Inferior parietal cortex (tissue), 1 donor: Measurements from ENCODE around the gene INCA1.

Experiments
- DNase-seq: peaks from one replicate; pipeline ENCODE4 v3.0.0-alpha.2; 2016; ENCODE audit errors: extremely low spot score

Gene INCA1

DNA sequence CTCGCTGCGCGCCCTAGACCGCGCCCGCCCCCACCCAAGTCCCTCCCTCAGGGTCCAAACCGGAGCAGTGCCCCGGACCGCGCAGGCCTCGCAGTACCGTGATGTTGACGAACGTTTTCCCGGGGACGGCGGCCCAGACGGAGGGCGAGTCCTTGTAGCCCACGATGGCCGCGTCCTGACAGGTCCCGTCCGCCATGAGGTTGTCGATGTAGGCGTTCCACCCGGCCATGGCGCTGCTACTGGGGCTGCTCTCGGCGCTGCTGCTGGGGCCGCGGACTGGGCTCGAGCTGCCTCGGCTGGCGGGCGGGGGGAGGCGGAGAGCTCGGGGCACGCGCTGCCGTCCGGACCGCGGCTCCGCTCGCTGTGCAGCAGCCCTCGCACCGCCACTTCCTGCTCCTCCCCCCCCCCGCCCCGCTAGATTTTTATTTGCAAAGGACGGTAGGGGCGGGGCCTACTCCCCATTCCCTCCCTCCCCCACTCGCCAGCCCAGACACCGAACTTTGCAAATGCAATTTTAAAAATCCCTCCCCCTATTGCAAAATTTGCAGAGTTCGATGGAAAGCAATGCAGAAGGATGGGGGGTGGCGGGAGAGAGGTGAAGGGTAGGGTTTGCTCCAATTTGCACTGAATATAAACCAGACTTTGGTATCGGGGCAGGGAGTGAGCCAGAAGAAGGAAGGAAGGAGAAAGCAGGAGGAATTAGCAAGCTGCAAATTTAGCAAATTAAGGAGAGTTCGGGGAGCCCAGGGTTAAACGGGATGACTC, 49.0 kb downstream of the INCA1 start, which contains the start of gene PFN1:
PFN1 (minus strand) TSS at position 365 of the 765 bp plus-strand sequence; CDS start at position 229, 136 bp downstream.
- peak; percentile 78 for DNase-seq

DNA sequence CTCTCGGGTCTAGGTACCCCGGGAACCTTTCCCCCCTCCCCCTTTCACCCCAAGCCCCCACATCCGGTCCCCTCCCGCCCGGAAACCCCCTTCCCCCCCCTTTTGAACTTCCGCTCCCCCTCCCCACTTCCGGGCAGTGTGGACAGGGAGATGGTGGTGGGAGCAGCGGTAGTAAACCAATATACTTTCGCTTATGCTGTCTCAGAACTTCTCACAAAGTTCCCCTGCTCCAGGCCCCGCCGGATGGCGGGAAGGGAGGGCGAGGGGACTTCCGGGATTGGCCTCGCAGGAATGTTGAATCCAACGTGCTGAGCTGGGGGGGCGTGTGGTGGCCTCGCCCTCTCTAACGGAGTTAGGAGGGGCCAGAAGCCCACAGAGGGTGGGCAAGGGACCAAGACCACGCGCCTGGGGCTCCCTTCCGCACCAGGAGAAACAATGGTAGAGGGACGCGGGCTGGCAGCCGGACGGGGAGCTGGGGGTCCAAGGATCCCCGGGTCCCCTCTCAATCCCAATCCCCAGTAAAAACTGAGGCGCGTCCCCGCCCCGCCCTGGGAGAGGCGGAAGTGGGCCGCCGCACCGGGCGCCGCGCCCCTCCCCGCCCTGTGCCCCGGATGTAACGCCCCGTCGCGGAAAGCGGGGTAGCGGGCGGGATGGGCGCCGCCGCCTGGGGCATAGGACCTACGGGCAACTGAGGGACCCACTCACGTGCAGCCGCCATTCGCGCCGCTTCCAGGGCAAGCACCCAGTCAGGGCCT, 49.7 kb downstream of the INCA1 start:
- no peak for DNase-seq

DNA sequence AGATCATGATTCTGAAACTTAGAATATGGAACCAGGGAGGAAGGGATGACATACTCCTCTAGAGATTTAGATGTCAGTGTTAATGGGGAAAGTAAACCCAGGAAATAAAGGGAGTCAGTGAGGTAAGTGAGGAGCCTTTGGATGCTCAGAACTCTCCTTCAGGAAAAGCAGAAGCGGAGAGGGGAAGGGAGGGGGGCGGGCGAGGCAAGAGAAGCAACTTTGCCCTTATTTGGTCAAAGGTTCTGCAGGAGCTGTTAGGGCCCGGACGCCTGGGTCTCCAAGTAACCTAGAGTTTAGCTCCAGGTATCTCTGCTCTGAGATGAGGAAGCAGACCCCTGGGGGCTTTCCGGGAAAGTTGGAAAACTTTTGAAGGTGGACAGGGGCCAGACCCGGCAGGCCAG, 50.3 kb downstream of the INCA1 start:
- DNase-seq, result no peak

DNA sequence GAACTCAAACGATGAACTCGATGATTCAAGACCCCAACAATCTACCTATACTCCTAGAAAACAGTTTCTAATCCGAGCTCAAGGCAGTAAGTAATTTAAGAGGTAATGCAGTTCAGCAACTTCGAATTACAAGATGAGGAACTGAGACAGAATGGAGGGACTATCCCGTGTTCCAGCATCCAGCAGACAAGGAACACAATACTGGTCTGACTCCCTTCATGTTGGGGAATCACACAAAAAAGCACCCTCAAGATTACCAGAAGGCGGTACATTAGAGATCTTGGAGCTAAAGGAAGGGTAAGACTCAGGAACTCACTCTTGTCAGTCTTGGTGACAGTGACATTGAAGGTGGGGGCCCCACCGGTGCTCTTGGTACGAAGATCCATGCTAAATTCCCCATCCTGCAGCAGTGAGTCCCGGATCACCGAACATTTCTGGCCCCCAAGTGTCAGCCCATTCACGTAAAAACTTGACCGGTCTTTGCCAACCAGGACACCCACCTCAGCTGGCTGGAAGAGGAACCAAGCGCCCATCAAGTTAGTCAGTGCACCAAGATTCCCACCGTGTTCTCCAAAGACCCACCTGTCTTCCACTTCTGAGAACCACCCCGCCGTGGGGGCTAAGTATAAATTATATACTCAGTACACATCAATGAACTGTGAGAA, 50.9 kb downstream of the INCA1 start:
- no peak for DNase-seq

DNA sequence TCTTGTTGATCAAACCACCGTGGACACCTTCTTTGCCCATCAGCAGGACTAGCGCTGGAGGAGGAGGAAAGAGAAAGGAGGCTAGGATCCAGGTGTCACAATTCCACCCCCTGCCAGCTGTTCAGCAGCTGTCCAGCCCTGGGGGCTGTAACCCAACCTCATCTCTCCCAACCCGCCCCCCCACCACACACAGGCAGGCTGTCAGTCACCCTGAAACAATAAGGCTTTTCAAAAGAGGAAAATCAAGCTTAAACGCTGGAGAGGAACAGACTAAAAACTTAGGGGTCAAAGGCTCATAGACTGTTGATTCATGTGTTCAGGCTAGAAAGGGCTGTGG, 51.4 kb downstream of the INCA1 start:
- no peak for DNase-seq

DNA sequence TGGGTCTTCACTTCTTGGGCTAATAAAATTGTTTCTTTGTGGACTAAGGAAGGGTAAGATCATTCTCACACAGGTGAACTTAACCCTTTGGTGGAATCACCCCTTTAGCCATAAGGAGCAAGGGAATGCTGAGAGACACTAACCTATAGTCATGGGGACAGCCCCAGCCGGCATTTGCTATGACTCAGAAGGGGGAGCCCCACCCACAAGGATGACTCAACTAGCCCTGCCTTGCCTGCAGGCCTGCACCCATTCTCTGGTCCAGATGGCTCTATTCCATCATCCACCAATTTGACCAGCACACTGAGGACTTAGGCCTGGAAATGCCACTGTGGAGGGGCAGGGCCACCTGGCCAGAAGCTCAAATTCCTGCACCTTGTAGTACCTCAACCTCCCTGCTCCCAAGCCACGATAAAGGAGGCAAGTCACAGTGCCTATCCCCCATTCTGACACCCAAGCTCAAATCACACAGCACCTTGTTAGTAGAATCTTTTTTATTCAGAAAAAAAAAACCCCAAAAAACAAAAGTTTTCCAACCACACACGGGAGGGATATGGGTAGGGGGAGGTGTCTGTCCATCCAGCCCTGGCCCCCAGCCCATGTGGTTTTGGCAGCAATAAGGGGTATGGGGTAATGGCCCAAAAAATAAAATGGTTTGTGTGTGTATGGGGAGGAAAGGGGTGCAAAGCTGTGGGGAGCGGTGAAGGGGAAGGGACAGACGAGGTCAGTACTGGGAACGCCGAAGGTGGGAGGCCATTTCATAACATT, 52.0 kb downstream of the INCA1 start:
- peak; percentile 47 for DNase-seq

DNA sequence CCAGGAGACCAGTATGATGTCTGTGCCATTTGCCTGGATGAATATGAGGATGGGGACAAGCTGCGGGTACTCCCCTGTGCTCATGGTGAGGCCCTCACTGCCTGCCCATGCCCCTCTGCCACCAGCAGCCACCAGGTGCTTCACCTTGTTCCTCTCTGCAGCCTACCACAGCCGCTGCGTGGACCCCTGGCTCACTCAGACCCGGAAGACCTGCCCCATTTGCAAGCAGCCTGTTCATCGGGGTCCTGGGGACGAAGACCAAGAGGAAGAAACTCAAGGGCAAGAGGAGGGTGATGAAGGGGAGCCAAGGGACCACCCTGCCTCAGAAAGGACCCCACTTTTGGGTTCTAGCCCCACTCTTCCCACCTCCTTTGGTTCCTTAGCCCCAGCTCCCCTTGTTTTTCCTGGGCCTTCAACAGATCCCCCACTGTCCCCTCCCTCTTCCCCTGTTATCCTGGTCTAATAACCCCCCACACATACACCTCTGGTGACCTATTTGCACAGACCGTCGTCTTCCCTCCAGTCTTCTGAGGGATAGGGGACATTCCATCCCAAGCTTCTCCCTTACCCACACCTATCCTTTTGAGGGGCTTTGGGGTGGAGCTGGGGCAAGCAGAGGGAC, 52.7 kb downstream of the INCA1 start:
- DNase-seq, result no peak

DNA sequence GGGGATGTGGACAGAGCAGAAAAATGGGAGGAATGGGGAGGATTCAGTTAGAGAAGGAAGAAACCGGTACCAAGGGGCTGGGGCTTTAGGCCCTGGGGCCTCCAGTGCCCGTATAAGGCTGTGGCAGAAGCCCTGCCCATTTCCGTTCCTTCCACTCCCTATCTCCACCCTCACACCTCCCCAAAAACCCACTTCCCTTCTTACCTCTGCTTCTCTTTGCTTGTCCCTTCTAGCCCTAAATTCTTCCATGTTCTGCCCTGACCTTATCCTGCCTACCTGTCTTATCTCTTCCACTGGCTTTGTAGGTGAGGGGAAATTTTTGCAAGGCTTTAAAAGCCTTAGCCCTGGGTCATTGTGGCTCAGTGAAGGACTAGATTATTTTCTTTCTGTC, 53.2 kb downstream of the INCA1 start:
- DNase-seq, result no peak

DNA sequence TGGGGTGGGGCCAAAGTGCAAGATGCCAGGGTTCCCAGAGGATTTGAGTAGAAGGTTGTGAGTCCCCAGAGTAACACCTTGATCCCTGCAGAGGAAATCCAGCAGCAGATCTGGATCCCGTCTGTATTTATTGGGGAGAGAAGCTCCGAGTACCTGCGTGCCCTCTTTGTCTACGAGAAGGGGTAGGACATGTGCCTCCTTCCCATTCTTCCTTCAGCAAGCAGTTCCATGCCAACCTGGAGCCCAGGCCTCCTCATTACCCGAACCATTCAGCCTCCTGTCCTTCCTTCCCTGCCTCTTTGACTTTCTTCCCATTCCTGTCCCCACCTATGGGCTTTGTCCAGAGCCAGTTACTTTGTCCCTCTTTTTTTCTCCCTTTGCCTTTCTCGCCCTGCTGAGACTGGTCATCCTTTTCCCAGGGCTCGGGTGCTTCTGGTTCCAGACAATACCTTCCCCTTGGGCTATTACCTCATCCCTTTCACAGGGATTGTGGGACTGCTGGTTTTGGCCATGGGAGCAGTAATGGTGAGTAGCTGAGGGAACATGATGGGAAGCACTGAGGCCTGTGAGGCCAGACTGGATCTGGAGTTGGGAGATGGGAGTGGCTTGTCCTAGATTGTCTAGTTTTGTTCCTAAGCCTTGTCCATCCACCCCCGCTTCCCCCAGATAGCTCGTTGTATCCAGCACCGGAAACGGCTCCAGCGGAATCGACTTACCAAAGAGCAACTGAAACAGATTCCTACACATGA, 54.4 kb downstream of the INCA1 start:
- DNase-seq, result no peak

DNA sequence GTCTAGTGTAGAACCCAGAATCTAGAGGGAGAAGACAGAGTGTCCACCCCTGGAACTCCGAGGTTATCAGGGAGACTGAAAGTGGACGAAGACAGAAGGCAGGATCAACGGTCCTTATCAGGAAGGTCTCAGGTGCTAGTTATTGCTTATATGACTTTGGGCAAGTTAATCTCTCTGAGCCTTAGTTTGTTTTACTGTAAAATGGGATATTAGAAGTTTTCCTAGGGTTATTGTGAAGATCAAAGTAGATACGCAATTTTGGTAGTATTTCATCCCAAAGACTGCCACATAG, 56.1 kb downstream of the INCA1 start:
- no peak for DNase-seq

DNA sequence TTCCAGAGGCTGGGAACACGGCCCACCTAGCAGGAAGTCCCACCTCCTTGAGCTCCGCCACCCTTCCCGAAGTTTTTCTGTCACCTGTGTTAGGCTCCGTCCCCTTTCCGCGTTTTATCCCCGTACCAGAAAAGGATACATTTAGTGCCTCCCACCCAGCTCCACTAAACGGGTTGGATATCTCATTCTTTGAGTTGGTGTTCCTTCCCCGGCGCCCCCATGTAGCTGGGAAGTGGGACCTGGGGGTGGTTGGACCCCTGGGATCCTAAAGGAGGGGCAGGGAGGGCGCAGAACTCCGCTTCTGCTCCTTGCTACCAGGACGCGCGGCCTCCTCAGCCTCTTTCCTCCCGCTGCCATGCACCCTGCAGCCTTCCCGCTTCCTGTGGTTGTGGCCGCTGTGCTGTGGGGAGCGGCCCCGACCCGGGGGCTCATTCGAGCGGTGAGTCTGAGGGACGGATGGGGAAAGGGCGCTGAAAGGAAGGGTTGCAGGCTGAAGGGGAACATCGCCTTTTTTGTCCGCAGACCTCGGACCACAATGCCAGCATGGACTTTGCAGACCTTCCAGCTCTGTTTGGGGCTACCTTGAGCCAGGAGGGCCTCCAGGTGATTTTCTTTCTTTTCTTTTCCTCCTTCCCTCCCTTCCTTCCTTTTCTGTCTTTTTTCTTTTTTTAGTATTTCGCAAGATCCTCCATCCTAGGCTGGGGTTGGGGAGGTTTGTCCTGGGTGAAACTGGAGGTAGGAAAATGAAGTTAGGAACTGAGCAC, 56.6 kb downstream of the INCA1 start:
- no peak for DNase-seq

DNA sequence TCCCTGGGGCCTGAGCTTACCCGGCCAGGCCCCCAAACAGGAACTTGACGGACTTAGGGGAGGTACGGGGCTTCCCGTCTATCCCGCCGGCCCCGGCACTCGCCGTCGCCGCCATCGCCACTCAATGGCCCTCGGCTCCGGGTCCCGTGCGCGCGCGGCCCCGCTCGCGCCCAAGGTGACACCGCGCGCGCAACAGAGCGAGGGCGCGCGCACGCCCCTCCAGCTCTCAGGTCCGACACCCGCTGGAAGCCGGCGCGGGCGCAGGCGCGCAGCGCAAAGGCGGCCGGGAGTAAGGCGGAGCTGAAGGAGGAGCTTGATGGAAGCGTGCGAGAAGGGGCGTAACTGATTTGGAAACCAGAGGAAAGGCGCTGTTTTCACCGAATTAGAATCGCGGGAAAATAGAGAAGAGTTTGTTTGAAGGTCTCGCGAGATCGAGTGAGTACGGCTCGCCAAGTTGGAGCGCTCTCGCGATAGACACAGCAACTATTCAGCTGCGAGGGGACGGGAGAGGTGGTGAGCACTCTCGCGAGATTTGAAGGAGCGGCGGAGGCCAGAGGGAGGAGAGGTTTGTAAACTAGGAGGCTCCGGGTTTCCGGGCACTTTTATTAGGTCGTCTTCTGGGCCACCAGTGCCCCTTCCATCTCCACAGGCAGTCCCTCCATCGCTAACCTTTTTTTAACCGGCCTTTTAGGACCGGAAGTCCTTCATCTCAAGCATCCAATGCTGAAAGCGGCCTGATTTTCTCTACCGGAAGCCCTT, 57.3 kb downstream of the INCA1 start, which contains the start of the genes RNF167 and SLC25A11:
RNF167 (plus strand) TSS at position 473 of the 759 bp plus-strand sequence. CDS start 642 bp downstream, outside the sequence.
SLC25A11 (minus strand) TSS at position 251 of the 759 bp plus-strand sequence; CDS start at position 115, 136 bp downstream.
- peak; percentile 99 for DNase-seq

DNA sequence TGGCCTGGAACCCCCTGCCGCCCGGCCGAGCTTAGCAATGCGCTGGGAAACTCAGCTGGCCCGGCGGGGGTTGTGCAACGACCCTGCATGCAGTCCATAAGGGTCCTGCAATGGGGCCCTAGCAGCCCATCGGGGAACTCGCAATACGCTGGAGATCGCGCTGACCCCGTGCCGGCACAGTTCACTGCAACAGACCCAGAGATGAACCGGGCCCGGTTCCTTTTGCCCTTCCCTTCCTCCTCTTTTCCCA, 57.9 kb downstream of the INCA1 start:
- DNase-seq, result no peak

DNA sequence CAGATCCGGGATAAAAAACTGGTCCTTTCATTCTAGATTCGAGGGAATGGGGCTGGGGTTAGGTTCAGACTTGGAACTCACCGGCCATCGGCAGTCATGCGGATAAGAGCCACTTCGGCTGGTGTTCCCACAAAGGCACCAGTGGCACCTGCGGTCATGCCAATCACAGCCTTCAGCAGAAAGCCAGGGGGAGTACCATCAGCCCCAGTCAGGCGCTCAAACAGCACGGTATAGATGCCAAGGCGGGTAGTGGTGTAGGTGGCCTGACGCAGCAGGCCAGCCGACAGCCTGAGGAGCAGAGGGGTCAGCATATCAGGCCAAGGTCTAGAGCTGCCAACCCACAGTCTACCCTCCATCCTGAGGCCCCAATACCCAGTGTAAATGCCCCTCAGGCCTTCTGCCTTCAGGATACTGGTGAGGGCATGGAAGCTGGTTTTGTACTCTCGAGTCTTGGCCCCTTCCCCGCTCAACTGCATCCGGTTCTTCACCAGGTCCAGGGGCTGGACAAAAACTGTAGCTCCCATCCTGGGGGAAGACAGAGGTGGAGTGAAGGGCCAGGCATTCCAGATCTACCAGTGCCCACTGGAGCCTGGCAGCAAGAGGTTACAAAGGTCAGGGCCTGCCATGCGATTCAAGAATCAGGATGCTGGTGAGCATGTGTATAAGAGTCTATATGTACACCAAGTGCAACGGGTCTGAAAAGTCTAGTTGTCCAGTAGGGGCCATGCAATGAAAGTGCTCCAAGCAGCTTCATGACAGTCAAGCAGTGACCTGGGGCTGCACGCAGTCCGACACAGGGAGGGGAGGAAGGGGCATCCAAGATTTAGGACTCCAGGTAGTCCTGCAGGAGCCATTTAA, 58.4 kb downstream of the INCA1 start:
- DNase-seq, result no peak
